Measurements from ENCODE around the gene ADGRA3.
"Not testable (repeated sequence)": the region's sequence is repeated elsewhere in the genome, so short reads cannot be mapped to it uniquely, and the experiment has no call there.

The ADGRA3 gene

GRCh38 chr4:22435652-22436051 is 80.2 kb downstream of the ADGRA3 start:
- no peak for DNase-seq (ENCODE audit: low read depth in 3 of 3)

GRCh38 chr4:22434895-22435294 is 81.0 kb downstream of the ADGRA3 start:
- no peak for DNase-seq (ENCODE audit: low read depth in 3 of 3)

GRCh38 chr4:22430626-22431025 is 85.2 kb downstream of the ADGRA3 start:
- no peak for DNase-seq (ENCODE audit: low read depth in 3 of 3)

- DNase-seq (ENCODE audit: low read depth in 3 of 3) = no peak
Observed at GRCh38 chr4:22428441-22428840, 87.4 kb downstream of the ADGRA3 start.

- no peak for DNase-seq (ENCODE audit: low read depth in 3 of 3)
Observed at GRCh38 chr4:22427675-22428074, 88.2 kb downstream of the ADGRA3 start.

GRCh38 chr4:22420291-22420690 is 95.6 kb downstream of the ADGRA3 start:
- no peak for DNase-seq (ENCODE audit: low read depth in 3 of 3)

GRCh38 chr4:22417408-22417807 is 98.5 kb downstream of the ADGRA3 start:
- DNase-seq (ENCODE audit: low read depth in 3 of 3) = no peak

GRCh38 chr4:22416403-22416802 is 99.5 kb downstream of the ADGRA3 start:
- DNase-seq (ENCODE audit: low read depth in 3 of 3) = no peak

- no peak for DNase-seq (ENCODE audit: low read depth in 3 of 3)
Observed at GRCh38 chr4:22414833-22415232, 101.0 kb downstream of the ADGRA3 start.

GRCh38 chr4:22413471-22413870 is 102.4 kb downstream of the ADGRA3 start:
- no peak for DNase-seq (ENCODE audit: low read depth in 3 of 3)

GRCh38 chr4:22412013-22412412 is 103.9 kb downstream of the ADGRA3 start:
- DNase-seq (ENCODE audit: low read depth in 3 of 3) = no peak

GRCh38 chr4:22410645-22411247 is 105.1 kb downstream of the ADGRA3 start:
- DNase-seq (ENCODE audit: low read depth in 3 of 3) = no peak

- DNase-seq (ENCODE audit: low read depth in 3 of 3) = no peak
Observed at GRCh38 chr4:22408474-22408873, 107.4 kb downstream of the ADGRA3 start.

GRCh38 chr4:22407361-22407760 is 108.5 kb downstream of the ADGRA3 start:
- DNase-seq (ENCODE audit: low read depth in 3 of 3) = no peak

GRCh38 chr4:22398671-22399070 is 117.2 kb downstream of the ADGRA3 start:
- DNase-seq (ENCODE audit: low read depth in 3 of 3) = no peak

GRCh38 chr4:22391551-22391950 is 124.3 kb downstream of the ADGRA3 start:
- DNase-seq (ENCODE audit: low read depth in 3 of 3) = no peak

GRCh38 chr4:22389240-22389870 is 126.5 kb downstream of the ADGRA3 start:
- DNase-seq (ENCODE audit: low read depth in 3 of 3) = no peak

GRCh38 chr4:22385611-22386011 is 130.3 kb downstream of the ADGRA3 start:
- DNase-seq (ENCODE audit: low read depth in 3 of 3) = no peak

GRCh38 chr4:22384154-22384553 is 131.7 kb downstream of the ADGRA3 start:
- no peak for DNase-seq (ENCODE audit: low read depth in 3 of 3)

- DNase-seq (ENCODE audit: low read depth in 3 of 3) = not testable (repeated sequence)
Observed at GRCh38 chr4:22382216-22382615, 133.7 kb downstream of the ADGRA3 start.

- DNase-seq (ENCODE audit: low read depth in 3 of 3) = no peak
Observed at GRCh38 chr4:22372986-22373385, 142.9 kb downstream of the ADGRA3 start.

GRCh38 chr4:22369901-22370562 is 145.8 kb downstream of the ADGRA3 start:
- DNase-seq (ENCODE audit: low read depth in 3 of 3) = no peak

- no peak for DNase-seq (ENCODE audit: low read depth in 3 of 3)
Observed at GRCh38 chr4:22363787-22364186, 152.1 kb downstream of the ADGRA3 start.
